HG02763 (cell line): ENCODE data around the gene TBX21.

Experiments used
- ATAC-seq: cut with Tn5 transposase; IDR thresholded peaks from one replicate; pipeline ENCODE4 v1.9.1; 2021; ENCODE audit warnings: mild to moderate bottlenecking, moderate library complexity; ENCODE audit not compliant: unreplicated experiment

The TBX21 gene

DNA sequence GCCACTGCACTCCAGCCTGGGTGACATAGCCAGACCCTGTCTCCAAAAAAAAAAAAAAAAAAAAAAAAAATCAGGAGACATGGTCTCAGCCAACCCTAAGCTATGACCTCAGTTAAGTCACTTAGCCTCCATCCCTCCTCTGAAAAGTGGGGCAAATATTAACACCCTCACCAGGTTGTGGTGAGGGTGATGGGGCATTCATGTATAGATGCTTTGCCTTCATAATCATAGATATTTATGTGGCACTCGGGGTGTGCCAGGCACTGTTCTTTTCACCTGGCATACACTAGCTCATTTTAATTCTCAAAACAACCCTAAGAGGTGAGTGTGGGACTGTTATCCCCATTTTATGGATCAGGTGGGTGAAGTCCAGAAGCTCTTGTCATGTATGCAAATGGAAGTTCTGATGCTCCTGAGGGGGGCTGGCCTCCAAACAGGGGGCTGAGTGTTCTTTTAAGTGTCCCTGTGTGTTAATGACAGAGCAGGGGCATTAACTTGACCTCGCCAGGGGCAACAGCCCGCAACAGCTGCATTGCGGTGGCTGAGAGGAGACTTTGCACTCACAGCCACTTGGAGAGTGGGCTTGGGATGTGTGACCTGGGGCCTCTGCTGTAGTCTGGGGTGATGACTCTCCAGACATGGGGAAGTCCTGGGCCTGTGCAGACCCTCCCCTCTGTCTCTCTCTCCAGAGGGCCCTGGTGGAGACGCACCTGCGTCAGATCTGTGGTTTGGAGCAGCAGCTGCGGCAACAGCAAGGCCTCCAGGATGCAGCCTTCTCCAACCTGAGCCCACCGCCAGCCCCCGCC is 34.9 kb upstream of the TBX21 start:
- ATAC-seq = no peak

GRCh38 chr17:47698749-47699535 is 34.1 kb upstream of the TBX21 start:
- ATAC-seq = no peak

DNA sequence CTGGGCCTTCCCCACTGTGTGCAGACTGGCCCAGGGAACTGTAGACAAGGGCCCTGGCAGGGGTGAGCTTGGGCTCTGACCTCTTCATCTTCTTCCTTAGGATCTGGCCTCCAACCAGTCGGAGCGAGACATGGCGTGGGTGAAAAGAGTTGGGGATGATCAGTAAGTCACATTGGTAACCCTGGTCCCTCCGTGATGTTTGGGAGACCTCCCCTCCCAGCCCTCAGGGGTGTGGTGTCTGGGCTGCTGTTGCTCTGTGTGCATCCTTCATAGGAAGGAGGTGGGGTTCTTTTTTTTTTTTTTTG is 33.5 kb upstream of the TBX21 start:
- ATAC-seq = no peak

DNA sequence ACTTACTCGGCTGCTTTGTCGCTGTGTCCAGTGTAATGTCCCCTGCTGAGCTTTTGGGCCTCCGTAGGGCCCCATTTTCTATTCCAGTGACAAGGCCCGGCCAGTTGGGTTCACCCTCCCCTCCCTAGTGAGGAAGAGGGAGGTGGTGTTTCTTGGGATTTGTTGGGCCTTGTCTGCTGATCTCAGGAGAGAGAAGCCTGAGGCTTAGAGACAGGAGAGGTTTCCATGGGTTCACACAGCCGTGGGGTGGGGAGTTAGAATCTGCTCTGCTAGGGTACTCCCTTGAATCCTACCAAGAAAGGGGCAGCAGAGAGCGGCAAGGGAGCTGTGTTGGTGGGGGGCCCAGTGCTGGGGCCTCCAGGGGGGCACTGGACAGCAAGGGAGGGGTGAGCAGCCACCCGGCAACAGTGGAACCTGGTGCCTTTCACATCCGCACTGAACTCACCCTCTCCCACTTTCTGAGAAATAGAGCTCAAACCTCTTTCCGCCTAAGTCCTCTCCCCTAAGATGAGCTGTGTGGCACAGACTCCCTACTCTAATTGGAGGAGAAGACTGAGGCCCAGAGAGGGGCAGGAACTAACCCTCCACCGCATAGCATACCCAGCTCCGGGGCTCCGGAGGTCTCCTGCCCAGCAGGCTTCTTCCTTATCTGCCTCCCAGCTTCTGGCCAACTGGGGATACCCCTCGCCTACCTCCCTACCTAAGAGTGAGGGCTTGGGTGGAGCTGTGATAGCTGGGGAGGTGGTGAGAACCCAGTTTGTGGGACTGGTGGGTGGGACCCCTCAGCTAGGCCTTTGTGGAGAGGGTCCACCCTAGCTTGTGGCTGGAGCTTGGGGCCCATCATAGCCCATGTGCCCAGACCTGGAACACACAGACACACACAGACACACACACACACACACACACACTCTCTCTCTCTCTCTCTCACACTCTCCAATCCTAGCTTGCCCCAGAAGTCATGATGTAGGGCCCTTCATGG is 32.3 kb upstream of the TBX21 start:
- ATAC-seq = no peak

- no peak for ATAC-seq
Observed at GRCh38 chr17:47701608-47702007, 31.4 kb upstream of the TBX21 start.

DNA sequence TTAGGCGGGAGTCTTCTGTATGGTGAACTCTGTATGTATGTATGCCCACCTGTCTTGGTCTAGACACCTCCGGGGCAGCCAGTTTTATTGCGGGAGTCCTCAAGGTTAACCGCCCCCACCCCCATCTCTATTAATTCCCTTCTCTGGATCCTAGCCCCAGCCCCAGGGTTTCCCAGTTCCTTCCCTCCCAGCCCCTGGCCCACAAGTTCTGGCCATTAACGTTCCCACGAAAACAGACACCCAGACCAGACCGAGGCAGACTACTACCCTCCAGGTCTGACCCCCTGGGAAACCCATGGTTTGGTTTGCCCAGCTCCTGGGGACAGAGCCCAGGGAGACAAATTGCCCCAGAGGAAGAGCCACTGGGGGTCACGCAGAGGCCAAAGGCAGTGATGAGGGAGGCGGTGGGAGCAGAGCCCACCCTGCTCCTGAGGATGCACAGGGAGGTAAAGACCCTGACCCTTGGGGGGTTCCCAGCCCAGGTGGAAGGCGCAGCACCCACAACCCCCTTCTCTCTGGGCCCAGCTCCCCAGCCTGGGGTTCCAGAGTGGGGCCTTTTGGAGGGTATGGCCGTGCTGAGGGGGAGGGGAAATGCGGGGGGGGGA is 30.5 kb upstream of the TBX21 start:
- ATAC-seq = no peak

GRCh38 chr17:47703191-47703591 is 29.8 kb upstream of the TBX21 start:
- ATAC-seq = no peak

GRCh38 chr17:47703671-47704070 is 29.4 kb upstream of the TBX21 start:
- no peak for ATAC-seq

DNA sequence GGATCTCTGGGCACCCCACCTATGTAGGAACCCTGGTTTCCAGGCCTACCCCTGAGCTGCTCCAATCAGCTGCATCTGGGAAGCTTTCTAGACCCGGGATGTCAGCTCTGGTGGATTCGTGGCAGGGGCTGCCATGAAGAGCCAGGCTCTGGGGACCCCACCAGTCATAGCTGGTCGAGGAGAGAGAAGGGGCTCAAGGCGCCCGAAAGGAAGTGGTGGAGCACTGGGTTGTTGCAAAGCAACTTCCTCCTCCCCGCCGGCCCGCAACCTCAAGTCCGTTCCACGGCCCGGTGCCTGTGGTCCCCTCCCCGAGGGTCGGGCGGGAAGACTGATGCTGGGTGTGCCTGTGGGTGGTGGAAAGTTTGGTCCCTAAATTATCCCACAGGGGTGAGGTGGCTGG is 28.9 kb upstream of the TBX21 start:
- no peak for ATAC-seq

DNA sequence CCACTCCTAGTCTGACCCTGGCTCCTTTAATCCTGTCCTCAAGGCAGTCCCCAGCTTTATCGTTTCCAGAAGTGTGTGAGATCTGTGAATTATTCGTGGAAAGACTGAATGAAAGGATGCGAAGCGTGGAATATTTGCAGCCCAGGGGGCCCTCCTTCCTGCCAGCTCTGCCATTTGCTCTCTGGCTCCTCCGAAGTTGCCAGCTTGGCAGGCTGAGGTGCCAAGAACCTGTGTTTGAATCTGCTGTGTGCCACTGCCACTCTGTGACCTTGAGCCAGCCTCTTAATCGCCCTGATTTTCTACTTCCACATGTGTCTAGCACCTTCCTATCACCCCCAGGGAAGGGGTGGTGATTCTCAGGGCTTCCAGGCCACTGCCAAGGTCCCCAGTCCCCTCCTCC is 28.3 kb upstream of the TBX21 start:
- no peak for ATAC-seq

GRCh38 chr17:47705536-47706530 is 27.2 kb upstream of the TBX21 start:
- ATAC-seq = no peak

DNA sequence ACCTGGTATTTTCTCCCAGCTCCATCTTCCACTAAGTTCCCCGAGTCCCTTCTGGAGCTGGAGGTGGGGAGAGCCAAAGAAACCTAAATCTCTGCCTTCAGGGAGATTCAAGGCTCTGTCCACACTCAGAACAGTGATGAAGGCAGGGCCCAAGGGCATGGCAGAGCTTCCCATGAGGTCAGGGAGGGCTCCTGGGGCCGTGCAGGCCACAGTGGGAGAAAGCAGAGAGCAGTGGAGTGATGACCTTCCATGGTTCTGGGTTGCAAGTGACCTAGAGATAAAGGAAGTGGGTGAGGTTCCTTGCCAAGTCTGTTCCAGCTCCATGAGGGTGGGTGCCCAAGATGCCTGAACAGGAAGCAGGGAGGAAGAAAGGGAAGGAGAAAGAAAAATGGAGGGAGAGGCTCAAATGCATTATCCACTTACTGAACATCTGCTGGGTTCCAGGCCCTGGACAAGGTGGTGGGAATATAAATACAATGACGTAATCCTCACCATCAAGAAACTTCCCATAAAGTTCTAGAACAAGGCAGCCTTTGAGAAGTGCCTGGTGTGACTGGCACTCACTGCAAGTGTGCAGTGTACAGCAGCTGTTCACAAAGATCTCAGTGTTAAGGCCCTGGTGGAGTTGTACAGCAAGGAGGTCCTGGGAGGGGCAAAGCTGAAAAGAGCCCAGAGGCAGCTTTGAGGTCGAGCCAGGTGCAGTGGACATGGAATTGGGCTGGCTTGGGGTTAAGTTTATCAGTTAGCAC is 25.8 kb upstream of the TBX21 start:
- no peak for ATAC-seq

DNA sequence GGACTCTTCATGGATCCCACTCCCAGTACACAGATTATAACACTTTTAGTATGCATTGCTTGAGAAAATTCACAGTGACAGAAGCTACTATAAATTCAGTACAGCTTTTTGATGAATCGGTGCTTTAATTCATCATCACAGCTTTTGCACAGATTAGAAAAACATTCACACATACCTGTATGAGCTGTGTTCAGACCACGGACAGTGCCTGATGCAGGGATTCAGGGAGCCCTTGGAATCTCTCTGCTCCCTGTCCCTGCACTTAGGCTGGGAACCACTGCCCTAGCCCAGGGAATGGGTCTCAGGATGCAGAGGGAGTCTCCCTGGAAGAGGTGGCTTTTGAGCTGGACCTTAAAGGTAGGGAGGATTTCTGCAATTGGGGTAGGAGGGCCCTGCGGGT is 25.2 kb upstream of the TBX21 start:
- ATAC-seq = no peak

DNA sequence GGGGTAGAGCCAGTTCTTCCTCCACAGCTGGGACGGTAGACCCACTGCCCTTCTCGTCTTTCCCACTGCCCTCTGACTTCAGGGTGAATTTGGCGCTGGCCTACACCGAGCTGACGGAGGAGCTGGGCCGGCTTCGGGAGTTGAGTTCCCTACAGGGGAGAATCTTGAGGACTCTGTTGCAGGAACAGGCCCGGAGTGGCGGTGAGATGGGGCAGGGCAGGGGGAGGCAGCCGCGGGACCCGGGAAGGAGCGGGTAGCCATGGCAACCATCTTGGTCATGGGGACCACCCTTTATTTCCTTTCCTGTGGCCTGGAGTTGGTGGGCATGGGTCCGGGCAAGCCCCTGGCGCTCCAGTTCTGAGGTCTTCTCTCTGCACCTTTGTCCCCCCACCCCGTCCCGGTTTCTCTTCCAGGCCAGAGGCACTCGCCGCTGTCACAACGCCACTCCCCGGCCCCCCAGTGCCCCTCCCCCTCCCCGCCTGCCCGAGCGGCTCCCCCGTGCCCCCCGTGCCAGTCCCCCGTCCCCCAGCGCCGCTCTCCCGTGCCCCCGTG is 24.6 kb upstream of the TBX21 start:
- no peak for ATAC-seq

DNA sequence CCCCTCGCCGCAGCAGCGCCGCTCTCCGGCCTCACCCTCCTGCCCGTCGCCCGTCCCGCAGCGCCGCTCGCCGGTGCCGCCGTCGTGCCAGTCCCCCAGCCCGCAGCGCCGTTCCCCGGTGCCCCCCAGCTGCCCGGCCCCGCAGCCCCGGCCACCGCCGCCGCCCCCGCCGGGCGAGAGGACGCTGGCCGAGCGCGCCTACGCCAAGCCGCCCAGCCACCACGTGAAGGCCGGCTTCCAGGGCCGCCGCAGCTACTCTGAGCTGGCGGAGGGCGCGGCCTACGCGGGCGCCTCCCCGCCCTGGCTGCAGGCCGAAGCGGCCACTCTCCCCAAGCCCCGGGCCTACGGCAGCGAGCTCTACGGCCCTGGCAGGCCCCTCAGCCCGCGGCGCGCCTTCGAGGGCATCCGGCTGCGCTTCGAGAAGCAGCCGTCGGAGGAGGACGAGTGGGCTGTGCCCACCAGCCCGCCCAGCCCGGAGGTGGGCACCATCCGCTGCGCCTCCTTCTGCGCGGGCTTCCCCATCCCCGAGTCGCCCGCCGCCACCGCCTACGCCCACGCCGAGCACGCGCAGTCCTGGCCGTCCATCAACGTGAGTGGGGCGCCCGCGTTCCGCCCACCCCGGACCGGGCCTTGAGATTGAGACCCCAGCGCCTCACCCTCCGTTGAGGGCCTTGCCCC is 24.0 kb upstream of the TBX21 start:
- no peak for ATAC-seq

DNA sequence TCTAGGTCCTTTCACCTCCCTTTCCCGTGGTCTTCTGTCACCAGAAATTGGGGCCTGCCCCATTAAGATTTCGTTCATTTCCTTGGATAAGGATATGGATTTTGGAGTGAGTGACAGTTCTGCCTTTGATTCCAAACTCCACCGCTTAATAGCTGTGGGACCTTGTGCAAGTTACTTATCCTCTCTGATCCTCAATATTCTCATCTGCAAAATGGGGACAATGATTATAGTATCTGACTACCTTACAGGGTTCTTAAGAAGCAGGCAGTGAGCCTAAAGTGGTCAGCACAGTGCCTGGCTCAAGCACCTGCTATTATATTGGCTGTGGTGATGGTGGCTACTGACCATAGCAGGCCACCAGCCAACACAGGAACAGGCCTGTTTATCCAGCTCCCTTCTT is 23.4 kb upstream of the TBX21 start:
- no peak for ATAC-seq

DNA sequence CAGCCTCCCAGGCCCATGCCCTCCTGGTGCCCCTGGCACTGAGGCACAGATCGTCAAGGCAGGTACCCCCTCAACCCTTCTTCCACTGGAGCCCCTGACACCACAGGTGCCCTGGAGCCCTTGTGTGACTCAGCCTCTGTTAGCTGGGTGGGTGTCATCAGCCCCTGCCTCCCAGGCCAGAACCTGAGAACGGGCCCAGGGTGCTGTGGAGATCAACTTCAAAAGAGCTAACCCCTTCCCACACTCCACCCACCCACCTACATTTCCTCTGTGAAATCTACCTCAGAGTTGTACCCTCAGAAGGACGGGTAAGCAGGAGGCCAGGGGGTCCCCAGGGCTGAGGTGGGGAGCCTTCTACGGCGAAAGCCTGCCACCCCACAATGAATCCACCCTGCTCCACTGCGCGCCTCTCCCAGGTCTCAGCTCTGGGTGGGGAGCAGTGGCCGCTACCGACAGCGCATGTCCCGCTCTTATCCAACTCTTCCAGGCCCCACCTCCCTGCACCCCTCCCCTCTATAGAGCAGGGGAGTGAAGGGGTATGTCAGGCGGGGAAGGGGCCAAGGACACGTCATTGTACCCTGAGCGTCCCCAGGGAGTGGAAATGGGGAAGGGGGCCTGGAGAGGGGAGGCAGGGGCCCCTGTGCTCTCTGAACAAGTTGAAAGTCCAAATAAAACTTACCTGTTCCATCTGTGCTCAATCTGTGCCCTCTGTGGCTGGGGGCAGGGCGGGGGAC is 21.5 kb upstream of the TBX21 start:
- ATAC-seq = no peak
